Motor neuron (in vitro differentiated cells): ENCODE measurements around the gene PPFIA1. TPM values are rescaled to one million over a fixed set of nuclear protein-coding genes. Genes with fewer than 3 reads are reported as not detected.

Experiments
- ATAC-seq, 8 experiments: fragments of 200-7000 bp; cut with Tn5 transposase; replicated peaks in 6 of 8; 2 replicates each; pipeline ENCODE4 v1.8.0; 2021; ENCODE audit warnings: mild to moderate bottlenecking in 8 of 8, moderate library complexity in 8 of 8
- H3K27ac ChIP-seq, 2 donors: fragments of 250-450 bp; sonication (Bioruptor Pico); 2 replicates each; pipeline ENCODE4 v1.9.0; 2021; ENCODE audit warnings: antibody characterized with exemption in 2 of 2, mild to moderate bottlenecking in 2 of 2, moderate library complexity in 1 of 2
- H3K4me1 ChIP-seq, 2 donors: fragments of 250-450 bp; sonication (Bioruptor Pico); replicated peaks in 1 of 2; 2 replicates each; pipeline ENCODE4 v1.6.1; 2021; ENCODE audit warnings: antibody characterized with exemption in 2 of 2, mild to moderate bottlenecking in 2 of 2, moderate library complexity in 1 of 2
- H3K4me3 ChIP-seq, 5 donors: fragments of 250-450 bp; sonication (Bioruptor Pico); 2 replicates each; pipeline ENCODE4 v1.9.0; 2021; ENCODE audit warnings: antibody characterized with exemption in 5 of 5, mild to moderate bottlenecking in 5 of 5, moderate library complexity in 4 of 5
- WGBS, 10 experiments: fragments of 450-650 bp; shearing (Covaris generic); methylation state at CpG; one replicate each; pipeline ENCODE4 v1.0.0; 2022; 5-methylcytosine and 5-hydroxymethylcytosine counted together
- in situ Hi-C, 9 experiments: fragments of 400-800 bp; cut with MboI; loops; one replicate each; pipeline ENCODE4 v1.15.0; 2021; ENCODE audit warnings: low sequenced_read_pairs in 9 of 9, low pct_unique_long_range_greater_than_20kb in 2 of 9; ENCODE audit not compliant: unreplicated experiment in 9 of 9
- total RNA-seq, 8 experiments: library from RNA; unstranded; fragments of 300-600 nt; gene quantifications; 2 replicates each; pipeline versions ENCODE4 v1.2.3 to v1.2.4, GENCODE V29; 2022

Gene PPFIA1
- total RNA-seq, 8 experiments from 2014 or later: 21.6 to 135 (median 39.0) TPM

GRCh38 chr11:70339066-70339465, 68.6 kb downstream of the PPFIA1 start:
- Histone ChIP-seq H3K4me1 (no peaks in the 10 kb centered on the region), H3K27ac (no peak overlapping the region), H3K4me3 (no peak overlapping the region)
- ATAC-seq: no peak
- WGBS, 10 experiments: 80 to 100% (median 92%) methylated on average over 1 to 6 of the region's 8 CpGs; no CpG with 5 or more reads in 2 of the 10 experiments
- in situ Hi-C loops: no loop called here

- in situ Hi-C loops: no loop called here
- WGBS, 10 experiments: 78 to 100% (median 86%) methylated on average over 1 to 10 of the region's 15 CpGs; no CpG with 5 or more reads in 5 of the 10 experiments
- no peak for ATAC-seq
- Histone ChIP-seq H3K27ac (no peak overlapping the region), H3K4me3 (no peak overlapping the region), H3K4me1 (no peaks in the 10 kb centered on the region)
Measured at GRCh38 chr11:70341881-70342429, 71.5 kb downstream of the PPFIA1 start.

- Histone ChIP-seq H3K27ac (no peak overlapping the region), H3K4me3 (no peak overlapping the region), H3K4me1 (no peaks in the 10 kb centered on the region)
- no peak for ATAC-seq
- in situ Hi-C loops: no loop called here
- 96 to 100% (median 98%) methylated on average over 1 to 10 of the region's 11 CpGs; no CpG with 5 or more reads in 5 of the 10 experiments for WGBS, 10 experiments
Measured at GRCh38 chr11:70343636-70344035, 73.1 kb downstream of the PPFIA1 start.

GRCh38 chr11:70348191-70348590, 77.7 kb downstream of the PPFIA1 start:
- WGBS, 10 experiments: 81 to 100% (median 93%) methylated on average over 1 to 9 of the region's 12 CpGs
- no peak for ATAC-seq
- no peak overlapping the region for H3K4me3 ChIP-seq
- H3K4me1 ChIP-seq: no peaks in the 10 kb centered on the region
- H3K27ac ChIP-seq: no peak overlapping the region
- in situ Hi-C loops: no loop called here

GRCh38 chr11:70348608-70349007, 78.1 kb downstream of the PPFIA1 start:
- no peak for ATAC-seq
- in situ Hi-C loops: no loop called here
- H3K4me3 ChIP-seq: no peak overlapping the region
- WGBS, 10 experiments: 78 to 100% (median 80%) methylated on average over 1 of the region's 1 CpG; no CpG with 5 or more reads in 6 of the 10 experiments
- no peak overlapping the region for H3K27ac ChIP-seq
- no peaks in the 10 kb centered on the region for H3K4me1 ChIP-seq

- Histone ChIP-seq H3K27ac (no peak overlapping the region), H3K4me1 (no peaks in the 10 kb centered on the region), H3K4me3 (no peak overlapping the region)
- 86 to 100% (median 100%) methylated on average over 1 to 3 of the region's 3 CpGs for WGBS, 10 experiments
- in situ Hi-C loops: no loop called here
- no peak for ATAC-seq
Measured at GRCh38 chr11:70351646-70352045, 81.2 kb downstream of the PPFIA1 start.

- H3K27ac ChIP-seq: no peak overlapping the region
- in situ Hi-C loops: no loop called here
- no peak for ATAC-seq
- WGBS, 10 experiments: 78 to 100% (median 83%) methylated on average over 1 of the region's 1 CpG; no CpG with 5 or more reads in 7 of the 10 experiments
- H3K4me1 ChIP-seq: no peaks in the 10 kb centered on the region
- H3K4me3 ChIP-seq: no peak overlapping the region
Measured at GRCh38 chr11:70352100-70352499, 81.6 kb downstream of the PPFIA1 start.

- WGBS, 10 experiments: 100% methylated on average over 1 of the region's 19 CpGs; no CpG with 5 or more reads in 5 of the 10 experiments
- no peak for ATAC-seq
- Histone ChIP-seq H3K4me3 (no peak overlapping the region), H3K27ac (no peak overlapping the region), H3K4me1 (no peaks in the 10 kb centered on the region)
- in situ Hi-C loops: no loop called here
Measured at GRCh38 chr11:70352601-70353000, 82.1 kb downstream of the PPFIA1 start.

GRCh38 chr11:70353329-70353728, 82.8 kb downstream of the PPFIA1 start:
- H3K4me3 ChIP-seq: no peak overlapping the region
- no peaks in the 10 kb centered on the region for H3K4me1 ChIP-seq
- in situ Hi-C loops: no loop called here
- no peak for ATAC-seq
- H3K27ac ChIP-seq: no peak overlapping the region
- WGBS, 10 experiments: 90 to 100% (median 97%) methylated on average over 1 to 2 of the region's 2 CpGs; no CpG with 5 or more reads in 4 of the 10 experiments

GRCh38 chr11:70353900-70354568, 83.5 kb downstream of the PPFIA1 start:
- ATAC-seq: no peak
- in situ Hi-C loops: no loop called here
- WGBS, 10 experiments: 74 to 100% (median 94%) methylated on average over 1 to 15 of the region's 19 CpGs; no CpG with 5 or more reads in 1 of the 10 experiments
- Histone ChIP-seq H3K4me1 (no peaks in the 10 kb centered on the region), H3K27ac (no peak overlapping the region), H3K4me3 (no peak overlapping the region)

- Histone ChIP-seq H3K4me3 (no peak overlapping the region), H3K27ac (no peak overlapping the region), H3K4me1 (no peaks in the 10 kb centered on the region)
- 94 to 100% (median 100%) methylated on average over 1 to 2 of the region's 2 CpGs; no CpG with 5 or more reads in 4 of the 10 experiments for WGBS, 10 experiments
- no peak for ATAC-seq
- in situ Hi-C loops: no loop called here
Measured at GRCh38 chr11:70354629-70355028, 84.1 kb downstream of the PPFIA1 start.

- no peak for ATAC-seq
- in situ Hi-C loops: no loop called here
- no peak overlapping the region for H3K4me3 ChIP-seq
- H3K4me1 ChIP-seq: no peaks in the 10 kb centered on the region
- 58 to 100% (median 93%) methylated on average over 1 to 9 of the region's 11 CpGs for WGBS, 10 experiments
- no peak overlapping the region for H3K27ac ChIP-seq
Measured at GRCh38 chr11:70358753-70359152, 88.3 kb downstream of the PPFIA1 start.

- H3K27ac ChIP-seq: no peak overlapping the region
- no peaks in the 10 kb centered on the region for H3K4me1 ChIP-seq
- 16 to 100% (median 93%) methylated on average over 1 to 4 of the region's 8 CpGs for WGBS, 10 experiments
- in situ Hi-C loops: no loop called here
- peak in 1 of 8 experiments; percentile 82 for ATAC-seq
- no peak overlapping the region for H3K4me3 ChIP-seq
Measured at GRCh38 chr11:70359451-70360205, 89.1 kb downstream of the PPFIA1 start.
